Rectal smooth muscle tissue (tissue), 1 donor: ENCODE results near the gene GABARAPL2.

Experiments
- H3K27ac ChIP-seq: one replicate; pipeline ENCODE4 v1.7.0; 2013; ENCODE audit warnings: low read depth, low read length, inconsistent platforms
- H3K27me3 ChIP-seq: one replicate; pipeline ENCODE4 v1.7.0; 2013; ENCODE audit warnings: low read length; ENCODE audit not compliant: control insufficient read depth, insufficient read depth
- H3K36me3 ChIP-seq: one replicate; pipeline ENCODE4 v1.7.0; 2013; ENCODE audit warnings: low read length; ENCODE audit not compliant: control insufficient read depth, insufficient read depth
- H3K4me1 ChIP-seq: one replicate; pipeline ENCODE4 v1.7.0; 2013; ENCODE audit warnings: low read length; ENCODE audit not compliant: control insufficient read depth, insufficient read depth
- H3K4me3 ChIP-seq: one replicate; pipeline ENCODE4 v1.7.0; 2013; ENCODE audit warnings: low read length
- H3K9ac ChIP-seq: one replicate; pipeline ENCODE4 v1.7.0; 2013; ENCODE audit warnings: low read length

The GABARAPL2 gene

DNA sequence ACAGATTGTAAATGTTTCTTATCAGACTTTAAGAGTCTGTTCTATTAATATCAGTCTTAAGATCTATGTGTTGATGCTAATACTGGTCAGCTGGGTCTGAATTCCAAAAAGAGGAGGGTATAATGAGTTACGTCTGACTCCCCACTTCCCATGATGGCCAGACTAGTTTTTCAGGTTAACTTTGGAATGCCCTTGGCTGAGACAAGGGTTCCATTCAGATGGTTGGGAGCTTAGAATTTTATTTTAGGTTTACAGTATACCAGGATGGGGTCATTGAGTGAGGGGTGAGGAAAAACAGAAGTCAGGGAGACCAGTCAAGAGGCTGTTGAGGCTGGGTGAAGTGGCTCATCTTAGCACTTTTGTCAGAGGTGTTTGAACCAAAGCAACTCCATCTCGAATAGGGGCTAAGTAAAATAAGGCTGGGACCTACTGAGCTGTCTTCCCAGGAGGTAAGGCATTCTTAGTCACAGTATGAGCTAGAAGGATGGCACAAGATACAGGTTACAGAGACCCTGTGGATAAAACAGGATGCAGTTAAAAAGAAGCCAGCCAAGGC, 7.3 kb upstream of the GABARAPL2 start:
- H3K27ac ChIP-seq, result no peak overlapping the region
- H3K27me3 ChIP-seq, result no peaks in the 10 kb centered on the region
- H3K9ac ChIP-seq, result no peak overlapping the region
- H3K4me1 ChIP-seq, result no peaks in the 10 kb centered on the region
- no peaks in the 10 kb centered on the region for H3K36me3 ChIP-seq
- no peak overlapping the region for H3K4me3 ChIP-seq

DNA sequence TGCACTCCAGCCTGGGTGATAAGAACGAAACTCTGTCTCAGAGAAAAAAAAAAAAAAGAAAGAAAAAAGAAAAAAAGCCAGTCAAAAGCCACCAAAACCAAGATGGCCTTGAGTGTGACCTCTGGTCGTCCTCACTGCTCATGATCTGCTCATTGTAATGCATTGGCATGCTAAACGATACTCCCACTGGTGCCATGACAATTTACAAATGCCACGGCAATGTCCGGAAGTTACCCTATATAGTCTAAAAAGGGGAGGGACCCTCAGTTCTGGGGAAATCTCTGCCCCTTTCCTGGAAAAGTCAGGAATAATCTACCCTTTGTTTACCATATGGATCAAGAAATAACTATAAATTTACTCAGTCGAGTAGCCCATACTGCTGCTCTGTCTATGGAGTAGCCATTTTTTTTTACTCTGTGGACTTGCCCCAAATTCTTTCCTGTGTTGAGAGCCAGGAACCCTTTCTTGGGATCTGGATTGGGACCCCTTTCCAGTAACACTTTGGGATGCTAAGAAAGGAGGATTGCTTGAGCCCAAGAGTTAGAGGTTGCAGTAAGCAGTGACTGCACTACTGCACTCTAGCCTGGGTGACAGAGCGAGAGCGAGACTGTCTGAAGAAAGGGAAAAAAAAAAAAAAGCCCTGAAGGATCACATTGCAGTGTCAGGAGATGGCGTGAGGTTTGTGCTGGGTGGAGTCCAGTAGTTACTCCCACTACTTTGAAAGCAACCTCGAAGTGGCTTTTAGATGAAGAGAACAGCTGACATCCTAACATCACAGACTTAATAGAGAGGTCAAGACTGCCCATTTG, 6.4 kb upstream of the GABARAPL2 start:
- H3K4me3 ChIP-seq, result no peak overlapping the region
- no peaks in the 10 kb centered on the region for H3K4me1 ChIP-seq
- H3K36me3 ChIP-seq, result no peaks in the 10 kb centered on the region
- no peak overlapping the region for H3K9ac ChIP-seq
- H3K27me3 ChIP-seq, result no peaks in the 10 kb centered on the region
- H3K27ac ChIP-seq, result no peak overlapping the region

DNA sequence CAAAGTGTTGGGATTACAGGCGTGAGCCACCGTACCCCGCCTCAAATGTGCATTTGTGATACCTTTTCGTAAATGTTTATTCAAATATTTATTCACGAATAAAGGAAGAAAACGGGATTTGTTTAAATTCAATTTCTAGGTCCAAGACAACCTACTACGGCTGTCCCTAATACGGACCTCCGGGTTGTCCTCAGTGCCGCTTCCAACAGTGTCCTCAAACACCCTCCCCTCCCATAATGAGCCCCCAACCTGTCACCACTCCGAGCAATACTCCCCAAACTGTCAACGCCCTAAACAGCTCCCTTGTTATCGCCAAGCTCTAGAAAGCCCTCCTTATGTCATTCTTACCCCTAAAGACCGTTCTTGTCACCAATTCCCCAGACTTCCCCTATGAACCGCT, 539 bp upstream of the GABARAPL2 start:
- peaks cover 9% of the 10 kb centered on the region for H3K36me3 ChIP-seq
- H3K27me3 ChIP-seq, result no peaks in the 10 kb centered on the region
- peak overlapping the region; percentile 67 for H3K9ac ChIP-seq
- peak overlapping the region; percentile 73 for H3K27ac ChIP-seq
- peaks cover 16% of the 10 kb centered on the region for H3K4me1 ChIP-seq
- H3K4me3 ChIP-seq, result peak overlapping the region; percentile 98

DNA sequence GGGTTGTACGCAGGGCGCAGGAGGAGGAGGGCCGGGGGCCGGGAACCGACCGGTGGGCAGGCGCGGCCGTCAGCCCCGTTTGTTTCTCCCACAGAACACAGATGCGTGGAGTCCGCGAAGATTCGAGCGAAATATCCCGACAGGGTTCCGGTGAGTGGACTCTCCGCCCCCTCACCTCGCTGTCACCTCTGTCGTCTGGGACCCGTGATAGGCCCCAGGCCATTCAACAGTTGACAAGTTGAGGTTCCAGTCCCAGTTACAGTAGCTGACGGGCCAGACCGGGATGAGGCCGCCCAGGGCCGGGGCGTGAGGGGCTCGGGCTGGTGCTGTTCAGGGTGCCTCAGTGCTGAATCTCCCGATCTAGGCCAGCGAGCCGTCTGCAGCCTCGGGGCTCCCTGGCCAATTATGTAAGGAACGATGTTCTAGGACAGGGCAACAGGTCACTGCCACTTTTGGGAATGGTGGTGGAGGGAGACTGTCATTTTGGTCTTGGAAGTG, 628 bp downstream of the GABARAPL2 start:
- H3K27me3 ChIP-seq, result no peaks in the 10 kb centered on the region
- H3K27ac ChIP-seq, result peak overlapping the region; percentile 69
- H3K4me3 ChIP-seq, result peak overlapping the region; percentile 98
- peak overlapping the region; percentile 68 for H3K9ac ChIP-seq
- peaks cover 16% of the 10 kb centered on the region for H3K4me1 ChIP-seq
- H3K36me3 ChIP-seq, result peaks cover 9% of the 10 kb centered on the region

DNA sequence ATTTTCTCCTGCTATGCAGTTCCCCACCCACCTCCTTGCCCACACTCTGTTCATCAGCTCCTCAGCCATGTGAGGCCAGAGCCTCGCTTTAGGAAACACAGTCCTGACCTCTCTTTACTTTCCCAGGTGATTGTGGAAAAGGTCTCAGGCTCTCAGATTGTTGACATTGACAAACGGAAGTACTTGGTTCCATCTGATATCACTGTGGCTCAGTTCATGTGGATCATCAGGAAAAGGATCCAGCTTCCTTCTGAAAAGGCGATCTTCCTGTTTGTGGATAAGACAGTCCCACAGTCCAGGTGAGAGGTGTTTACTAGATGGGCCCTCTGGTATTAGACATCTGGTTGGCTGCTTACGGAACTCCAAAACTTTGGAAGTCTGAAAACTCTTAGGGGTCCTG, 1.7 kb downstream of the GABARAPL2 start:
- Histone ChIP-seq H3K9ac (no peak overlapping the region), H3K27ac (no peak overlapping the region), H3K27me3 (no peaks in the 10 kb centered on the region), H3K4me3 (peak overlapping the region; percentile 1), H3K4me1 (peaks cover 16% of the 10 kb centered on the region), H3K36me3 (peaks cover 17% of the 10 kb centered on the region)

DNA sequence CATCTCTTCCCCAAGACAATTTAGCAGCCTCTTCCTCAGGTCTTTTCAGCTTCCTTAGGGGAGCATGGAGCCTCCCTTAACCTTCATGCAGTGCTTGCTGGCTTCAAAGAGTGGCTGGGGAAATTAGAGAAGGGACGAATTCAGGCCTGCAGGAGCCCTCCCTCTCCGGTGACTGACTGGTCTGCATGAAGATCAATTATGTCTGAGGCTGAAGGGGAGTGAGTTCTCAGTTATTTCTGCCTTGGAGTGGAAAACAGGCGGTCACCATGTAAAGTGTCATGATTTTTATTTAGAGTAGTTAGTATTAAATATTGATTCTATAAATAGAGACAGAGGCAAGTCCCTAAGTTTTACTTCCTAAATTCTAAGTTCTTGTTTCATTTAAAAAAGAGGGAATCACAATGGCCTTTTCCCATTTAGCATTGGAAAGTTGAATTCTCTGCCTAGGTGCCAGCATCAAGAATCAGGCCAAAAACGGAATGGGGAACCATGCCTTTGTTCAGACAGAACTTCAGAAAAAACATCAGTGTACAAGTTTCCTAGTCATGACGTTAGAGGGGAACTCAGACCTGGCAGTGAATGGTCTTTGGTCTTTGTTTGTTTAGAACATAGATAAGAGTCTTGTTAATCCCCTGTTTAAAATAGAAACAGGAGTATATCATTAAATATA, 4.4 kb downstream of the GABARAPL2 start:
- Histone ChIP-seq H3K4me1 (peaks cover 16% of the 10 kb centered on the region), H3K4me3 (no peak overlapping the region), H3K27me3 (no peaks in the 10 kb centered on the region), H3K27ac (no peak overlapping the region), H3K36me3 (peaks cover 22% of the 10 kb centered on the region), H3K9ac (no peak overlapping the region)

DNA sequence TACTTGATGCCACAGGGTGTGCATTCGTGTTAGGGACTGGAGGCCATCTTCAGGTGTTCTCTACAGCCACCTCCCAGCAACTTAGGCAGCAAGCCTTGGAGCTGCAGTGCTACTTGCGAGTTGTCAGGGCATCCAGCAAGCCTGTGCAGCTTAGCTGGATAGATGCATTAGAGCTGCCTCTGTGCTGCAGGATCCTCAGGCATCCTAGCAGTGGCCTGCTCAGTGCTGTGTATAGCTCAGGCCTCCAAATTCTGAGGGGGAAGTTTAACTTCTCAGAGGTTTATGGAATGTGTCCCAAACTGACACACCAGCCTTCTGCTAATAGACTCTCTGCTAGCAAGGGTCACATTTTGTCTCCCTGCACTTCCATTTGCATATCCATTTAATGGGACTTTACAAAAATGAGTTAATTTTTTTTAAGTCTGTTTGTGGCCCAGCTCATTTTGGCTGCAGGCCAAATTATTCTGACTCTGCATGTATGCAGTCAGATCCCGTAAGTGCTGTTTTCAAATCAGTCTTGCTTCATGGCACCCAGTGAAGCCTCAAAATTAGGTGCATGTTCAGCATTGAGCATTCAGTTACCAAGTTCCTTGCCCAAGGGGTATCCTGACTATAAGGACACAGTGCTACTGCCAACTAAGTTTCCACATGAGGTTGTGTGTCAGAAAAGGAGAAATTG, 6.8 kb downstream of the GABARAPL2 start:
- Histone ChIP-seq H3K27me3 (no peaks in the 10 kb centered on the region), H3K36me3 (peaks cover 37% of the 10 kb centered on the region), H3K9ac (no peak overlapping the region), H3K27ac (no peak overlapping the region), H3K4me3 (no peak overlapping the region), H3K4me1 (peaks cover under 1% of the 10 kb centered on the region)

DNA sequence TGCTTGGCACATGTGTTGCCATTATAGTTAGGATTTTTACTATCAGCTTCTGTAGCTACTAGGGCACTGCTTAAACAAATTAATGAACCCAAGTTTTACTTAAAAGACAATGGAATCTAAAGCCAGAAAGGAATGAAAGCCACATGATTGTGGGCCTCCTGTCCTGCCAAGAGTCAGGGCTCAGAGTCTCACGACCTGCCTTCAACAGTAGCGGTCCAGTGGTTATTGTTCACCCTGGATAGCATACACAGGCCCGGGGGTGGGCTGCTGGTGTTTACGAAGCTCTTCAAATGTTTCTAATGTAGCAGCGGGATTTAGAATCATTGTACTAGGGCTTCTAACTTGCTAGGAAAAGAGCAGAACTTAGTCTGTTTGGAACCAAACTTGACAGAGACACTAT, 7.8 kb downstream of the GABARAPL2 start:
- Histone ChIP-seq H3K9ac (no peak overlapping the region), H3K27me3 (no peaks in the 10 kb centered on the region), H3K4me3 (no peak overlapping the region), H3K36me3 (peaks cover 39% of the 10 kb centered on the region), H3K4me1 (no peaks in the 10 kb centered on the region), H3K27ac (no peak overlapping the region)

DNA sequence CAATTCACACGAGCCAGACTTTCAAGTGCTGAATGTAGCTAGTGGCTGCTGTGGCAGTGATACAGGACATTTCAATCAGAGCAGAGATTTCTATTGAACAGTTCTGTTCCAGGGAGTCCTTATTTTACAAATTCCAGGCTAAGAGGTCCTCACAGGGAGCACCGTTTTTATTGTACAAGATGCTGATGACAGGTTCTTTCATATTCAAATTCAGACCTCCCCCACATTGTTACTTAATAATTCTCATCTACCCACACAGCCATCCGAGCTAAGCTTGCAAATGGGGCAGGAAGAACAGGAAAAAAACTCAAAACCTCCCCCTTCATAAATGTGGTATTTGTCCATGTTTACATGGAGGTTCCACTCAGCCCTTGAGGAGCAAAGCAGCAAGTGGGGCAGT, 9.8 kb downstream of the GABARAPL2 start:
- H3K4me1 ChIP-seq, result no peaks in the 10 kb centered on the region
- H3K27me3 ChIP-seq, result no peaks in the 10 kb centered on the region
- peaks cover 30% of the 10 kb centered on the region for H3K36me3 ChIP-seq
- H3K27ac ChIP-seq, result no peak overlapping the region
- no peak overlapping the region for H3K4me3 ChIP-seq
- H3K9ac ChIP-seq, result no peak overlapping the region

DNA sequence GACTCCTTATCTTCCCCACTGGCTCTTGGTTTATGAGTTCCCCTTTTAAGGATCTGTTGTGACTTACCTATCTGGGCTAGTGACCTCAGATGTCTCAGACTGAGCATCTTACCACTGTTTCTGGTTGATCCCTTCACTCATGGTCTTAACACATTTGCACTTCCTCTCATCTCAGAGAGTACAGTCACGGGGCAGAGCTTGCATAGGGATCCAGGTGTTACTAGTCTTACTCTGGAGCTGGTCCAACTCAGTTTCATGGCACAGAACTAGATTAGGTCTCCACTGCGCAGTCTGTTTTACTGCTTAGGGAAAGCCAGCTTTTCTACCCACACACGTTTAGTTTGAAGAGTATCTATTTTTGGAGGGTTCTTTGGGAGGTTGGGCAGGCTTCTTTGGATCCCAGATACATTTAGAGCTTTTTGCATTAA, 10.2 kb downstream of the GABARAPL2 start:
- H3K27me3 ChIP-seq, result no peaks in the 10 kb centered on the region
- no peaks in the 10 kb centered on the region for H3K4me1 ChIP-seq

DNA sequence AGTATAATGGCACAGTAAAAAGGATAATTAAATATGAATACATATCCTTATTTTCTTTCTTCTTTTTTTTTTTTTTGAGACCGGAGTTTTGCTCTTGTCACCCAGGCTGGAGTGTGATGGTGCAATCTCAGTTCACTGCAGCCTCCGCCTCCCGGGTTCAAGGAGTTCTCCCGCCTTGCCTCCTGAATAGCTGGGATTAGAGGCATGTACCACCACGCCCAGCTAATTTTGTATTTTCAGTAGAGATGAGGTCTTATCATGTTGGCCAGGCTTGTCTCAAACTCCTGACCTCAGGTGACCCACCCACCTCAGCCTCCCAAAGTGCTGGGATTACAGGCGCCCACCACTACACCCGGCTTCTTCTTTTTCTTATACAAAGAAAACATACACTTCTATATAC, 12.0 kb downstream of the GABARAPL2 start:
- no peak overlapping the region for H3K4me3 ChIP-seq
- H3K9ac ChIP-seq, result no peak overlapping the region
- H3K36me3 ChIP-seq, result peaks cover 22% of the 10 kb centered on the region
- no peaks in the 10 kb centered on the region for H3K27me3 ChIP-seq
- H3K4me1 ChIP-seq, result no peaks in the 10 kb centered on the region
- no peak overlapping the region for H3K27ac ChIP-seq

More for the DNA sequence above, 10.2 kb downstream of the GABARAPL2 start:
- Histone ChIP-seq H3K4me3 (no peak overlapping the region), H3K36me3 (peaks cover 30% of the 10 kb centered on the region), H3K9ac (no peak overlapping the region), H3K27ac (no peak overlapping the region)

DNA sequence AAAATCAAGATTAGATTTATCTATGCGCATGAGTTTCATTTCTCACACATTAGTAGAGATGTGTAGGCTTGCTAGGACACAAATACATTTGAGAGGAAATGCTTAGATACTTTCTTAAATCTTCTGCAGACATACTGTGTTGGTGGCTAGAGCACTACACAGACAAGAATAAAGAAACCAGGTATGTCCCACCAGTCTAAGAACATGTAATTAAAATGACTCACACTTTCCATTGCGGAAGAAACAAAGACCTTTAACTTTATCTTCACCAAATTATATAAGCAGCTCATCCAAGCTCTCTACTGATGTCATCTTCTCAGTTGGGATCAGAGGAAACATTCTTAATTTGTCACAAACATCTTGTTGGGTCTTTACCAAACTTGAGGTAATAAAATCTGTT, 12.5 kb downstream of the GABARAPL2 start:
- Histone ChIP-seq H3K36me3 (peaks cover 22% of the 10 kb centered on the region), H3K27ac (no peak overlapping the region), H3K4me3 (no peak overlapping the region), H3K27me3 (no peaks in the 10 kb centered on the region), H3K9ac (no peak overlapping the region), H3K4me1 (no peaks in the 10 kb centered on the region)
